D341Med (cell line): ENCODE data around the gene MRPL18.
"Not testable (repeated sequence)": the region's sequence is repeated elsewhere in the genome, so short reads cannot be mapped to it uniquely, and the experiment has no call there.

Experiments used
- DNase-seq: peaks from one replicate; pipeline ENCODE4 v3.0.0; 2012; ENCODE audit warnings: low spot score

The MRPL18 gene

GRCh38 chr6:159790149-159790955 is at the start of gene MRPL18:
MRPL18 (plus strand) TSS chr6:159790467; CDS start chr6:159790588, 121 bp downstream.
- peak; percentile 94 for DNase-seq

- no peak for DNase-seq
Measured at GRCh38 chr6:159742165-159742564, 48.1 kb upstream of the MRPL18 start.

- DNase-seq: no peak
Measured at GRCh38 chr6:159745081-159745480, 45.2 kb upstream of the MRPL18 start.

GRCh38 chr6:159746759-159747158 is 43.5 kb upstream of the MRPL18 start:
- DNase-seq: no peak

- DNase-seq: not testable (repeated sequence)
Measured at GRCh38 chr6:159748127-159748526, 42.1 kb upstream of the MRPL18 start.

- no peak for DNase-seq
Measured at GRCh38 chr6:159751448-159751847, 38.8 kb upstream of the MRPL18 start.

GRCh38 chr6:159753081-159753872 is 37.0 kb upstream of the MRPL18 start:
- DNase-seq: no peak

- no peak for DNase-seq
Measured at GRCh38 chr6:159754401-159754800, 35.9 kb upstream of the MRPL18 start.

- no peak for DNase-seq
Measured at GRCh38 chr6:159754959-159755914, 35.0 kb upstream of the MRPL18 start.

- no peak for DNase-seq
Measured at GRCh38 chr6:159756508-159756907, 33.8 kb upstream of the MRPL18 start.

- DNase-seq: no peak
Measured at GRCh38 chr6:159758031-159759001, 32.0 kb upstream of the MRPL18 start.

GRCh38 chr6:159759645-159760044 is 30.6 kb upstream of the MRPL18 start:
- no peak for DNase-seq

- DNase-seq: no peak
Measured at GRCh38 chr6:159760602-159761057, 29.6 kb upstream of the MRPL18 start.

- peak; percentile 42 for DNase-seq
Measured at GRCh38 chr6:159761129-159761872, 29.0 kb upstream of the MRPL18 start.

GRCh38 chr6:159761873-159762680 is 28.2 kb upstream of the MRPL18 start, which contains the start of gene ACAT2:
ACAT2 (plus strand) TSS chr6:159762045; CDS start chr6:159762088, 43 bp downstream.
- DNase-seq: peak; percentile 99

GRCh38 chr6:159762681-159763293 is 27.5 kb upstream of the MRPL18 start:
- DNase-seq: no peak

GRCh38 chr6:159766906-159767305 is 23.4 kb upstream of the MRPL18 start:
- no peak for DNase-seq

GRCh38 chr6:159769470-159769869 is 20.8 kb upstream of the MRPL18 start:
- no peak for DNase-seq

- DNase-seq: no peak
Measured at GRCh38 chr6:159772196-159772595, 18.1 kb upstream of the MRPL18 start.
